D721Med (cell line): Measurements from ENCODE around the gene AIFM3.

Experiments
- DNase-seq: peaks from one replicate; pipeline ENCODE4 v3.0.0; 2011; ENCODE audit warnings: low spot score; ENCODE audit not compliant: insufficient read length
- FAIRE-seq: peaks from 2 replicates; lab custom pipeline; 2011; peaks lifted over from hg19 to GRCh38; lab: Jason Lieb, UNC
- CTCF ChIP-seq: IDR thresholded peaks from 2 replicates; pipeline ENCODE4 v1.5.1; 2012; ENCODE audit warnings: mild to moderate bottlenecking, control low read depth; ENCODE audit not compliant: insufficient read depth; ENCODE audit errors: missing control alignments

Gene AIFM3

GRCh38 chr22:21010426-21011113 lies 43.5 kb downstream of the AIFM3 start:
- DNase-seq (no peak), FAIRE-seq (no peak)
- no peak for TF ChIP-seq CTCF

- DNase-seq (no peak), FAIRE-seq (no peak)
- no peak for TF ChIP-seq CTCF
Observed at GRCh38 chr22:21012446-21013407, 45.7 kb downstream of the AIFM3 start.

- no peak for FAIRE-seq
- DNase-seq = no peak
Observed at GRCh38 chr22:21013657-21014201, 46.7 kb downstream of the AIFM3 start.

GRCh38 chr22:21014202-21014725 lies 47.2 kb downstream of the AIFM3 start:
- FAIRE-seq = no peak
- DNase-seq = peak; percentile 97
- TF ChIP-seq CTCF = no peak

More at GRCh38 chr22:21013657-21014201, 46.7 kb downstream of the AIFM3 start:
- TF ChIP-seq CTCF = no peak

GRCh38 chr22:21014726-21015465 lies 47.8 kb downstream of the AIFM3 start, which contains the start of gene P2RX6:
P2RX6 (plus strand) TSS chr22:21015165; CDS start chr22:21015175, 10 bp downstream.
- DNase-seq (no peak), FAIRE-seq (no peak)
- no peak for TF ChIP-seq CTCF

- TF ChIP-seq CTCF = no peak
- FAIRE-seq = no peak
- DNase-seq = no peak
Observed at GRCh38 chr22:21015466-21016006, 48.5 kb downstream of the AIFM3 start.
